K562 (cell line): ENCODE results near the gene USP12. TPM values are rescaled to one million over a fixed set of nuclear protein-coding genes. Genes with fewer than 3 reads are reported as not detected.

ENCODE experiments used
- ARID4B ChIP-seq: sonication (generic); formaldehyde crosslinking; IDR thresholded peaks from 2 replicates; pipeline ENCODE4 v1.8.0; 2022; ENCODE audit warnings: mild to moderate bottlenecking, missing genetic modification reagents
- GATAD2B ChIP-seq: fragments of 450-650 bp; IDR thresholded peaks from 2 replicates; pipeline ENCODE4 v1.6.1; 2017; ENCODE audit warnings: mild to moderate bottlenecking, borderline replicate concordance
- KLF10 ChIP-seq: fragments of 250-450 bp; sonication (Bioruptor Pico); IDR thresholded peaks from 2 replicates; pipeline ENCODE4 v1.6.1; 2021; ENCODE audit warnings: matching md5 sums
- PREB ChIP-seq: sonication (generic); formaldehyde crosslinking; IDR thresholded peaks from 2 replicates; pipeline ENCODE4 v1.8.1; 2023; ENCODE audit warnings: mild to moderate bottlenecking, missing genetic modification reagents
- TAF15 ChIP-seq: fragments of 200-400 bp; formaldehyde crosslinking; IDR thresholded peaks from 2 replicates; pipeline ENCODE4 v1.6.1; 2017; ENCODE audit warnings: mild to moderate bottlenecking, low read depth, low read length, moderate library complexity
- TAF7 ChIP-seq: fragments of 450-650 bp; IDR thresholded peaks from 2 replicates; pipeline ENCODE4 v1.6.1; 2016; ENCODE audit warnings: missing genetic modification characterization, missing compliant biosample characterization
- ZBTB11 ChIP-seq, 3 experiments: fragments of 200-800 bp in 1 of 3; fragments of 250-450 bp in 1 of 3; fragments of 450-650 bp in 1 of 3; sonication (Bioruptor Pico) in 1 of 3; sonication (Bioruptor generic) in 1 of 3; formaldehyde crosslinking in 1 of 3; IDR thresholded peaks; 2 replicates each; pipeline versions ENCODE4 v1.6.1 to v1.8.0; 2016 to 2022; ENCODE audit warnings: mild to moderate bottlenecking in 2 of 3, missing genetic modification characterization in 2 of 3, missing compliant biosample characterization in 1 of 3, moderate library complexity in 1 of 3
- polyA plus RNA-seq, 8 experiments: library from polyadenylated mRNA; depleted of rRNA in 4 of 8; stranded (reverse) in 5 of 8; unstranded in 3 of 8; fragments of >200 nt; fragmentation: Nextera tagmentation in 2 of 8; fragmentation: Illumina TruSeq in 1 of 8; extraction: Ambion mirVana in 2 of 8; extraction: Trizol in 1 of 8; gene quantifications; 2 replicates each; pipeline versions ENCODE4 v1.2.1 to v1.2.3, GENCODE V29; 2011 to 2014; ENCODE audit warnings: inconsistent platforms in 1 of 8, missing spikeins in 1 of 8
- total RNA-seq, 7 experiments: library from RNA; depleted of rRNA in 6 of 7; stranded (reverse); fragments of >200 nt in 6 of 7; fragmentation: Illumina TruSeq in 2 of 7; extraction: Trizol in 2 of 7; gene quantifications; 2 replicates each; pipeline versions ENCODE4 v1.2.1 to v1.2.3, GENCODE V29; 2011 to 2021; ENCODE audit warnings: low replicate concordance in 1 of 7
- TF ChIP-seq, protein P1 (sequence below): IDR thresholded peaks from 2 replicates; pipeline ENCODE4 v1.6.1; 2016; ENCODE audit warnings: missing genetic modification characterization, missing compliant biosample characterization

Gene USP12
- total and polyA plus RNA-seq, 9 of the 15 experiments (the other 6 are each of a cell fraction or from before 2014, with no cell fraction given) = 1.8 to 20.5 (median 13.3) TPM

- TF ChIP-seq, protein P1, sequence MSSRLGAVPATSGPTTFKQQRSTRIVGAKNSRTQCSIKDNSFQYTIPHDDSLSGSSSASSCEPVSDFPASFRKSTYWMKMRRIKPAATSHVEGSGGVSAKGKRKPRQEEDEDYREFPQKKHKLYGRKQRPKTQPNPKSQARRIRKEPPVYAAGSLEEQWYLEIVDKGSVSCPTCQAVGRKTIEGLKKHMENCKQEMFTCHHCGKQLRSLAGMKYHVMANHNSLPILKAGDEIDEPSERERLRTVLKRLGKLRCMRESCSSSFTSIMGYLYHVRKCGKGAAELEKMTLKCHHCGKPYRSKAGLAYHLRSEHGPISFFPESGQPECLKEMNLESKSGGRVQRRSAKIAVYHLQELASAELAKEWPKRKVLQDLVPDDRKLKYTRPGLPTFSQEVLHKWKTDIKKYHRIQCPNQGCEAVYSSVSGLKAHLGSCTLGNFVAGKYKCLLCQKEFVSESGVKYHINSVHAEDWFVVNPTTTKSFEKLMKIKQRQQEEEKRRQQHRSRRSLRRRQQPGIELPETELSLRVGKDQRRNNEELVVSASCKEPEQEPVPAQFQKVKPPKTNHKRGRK (tag) = no peak
- no peak for TF ChIP-seq TAF15
- TF ChIP-seq ARID4B (CRISPR knock-in tag) = no peak; the same call in 1 of the 2 replicates
- peak; percentile 67 for TF ChIP-seq TAF7 (tag)
- TF ChIP-seq ZBTB11 (CRISPR knock-in tag; IDR thresholded peaks at IDR 0.05) = no peak
- TF ChIP-seq PREB (CRISPR knock-in tag) = peak; percentile 64; the same call in 1 of the 2 replicates
- no peak for TF ChIP-seq GATAD2B
- TF ChIP-seq KLF10 = no peak
Observed at GRCh38 chr13:27125357-27126282, 46.0 kb downstream of the USP12 start (continued).
